Smooth muscle cell (in vitro differentiated cells): Measurements from ENCODE around the gene TNP2. TPM values are rescaled to one million over a fixed set of nuclear protein-coding genes. Genes with fewer than 3 reads are reported as not detected.

Experiments
- DNase-seq: peaks from one replicate; lab custom pipeline; 2025; ENCODE audit not compliant: unreplicated experiment; lab: John Stamatoyannopoulos, UW
- H2AFZ ChIP-seq: fragments of 200-600 bp; sonication (generic); 2 replicates; pipeline ENCODE4 v1.6.0; 2016; ENCODE audit warnings: antibody characterized with exemption, low read depth, mild to moderate bottlenecking
- H3F3A ChIP-seq: fragments of 200-600 bp; sonication (generic); 2 replicates; pipeline ENCODE4 v1.6.0; 2017; ENCODE audit warnings: antibody characterized with exemption, low read depth
- H3K27ac ChIP-seq: fragments of 200-600 bp; sonication (generic); 2 replicates; pipeline ENCODE4 v1.5.1; 2016; ENCODE audit warnings: low read depth, mild to moderate bottlenecking
- H3K27me3 ChIP-seq: fragments of 200-600 bp; sonication (generic); 2 replicates; pipeline ENCODE4 v1.6.1; 2016; ENCODE audit warnings: low read depth, mild to moderate bottlenecking
- H3K36me3 ChIP-seq: fragments of 200-600 bp; sonication (generic); 2 replicates; pipeline ENCODE4 v1.5.1; 2016; ENCODE audit warnings: low read depth
- H3K4me1 ChIP-seq: fragments of 200-600 bp; sonication (generic); 2 replicates; pipeline ENCODE4 v1.5.1; 2016; ENCODE audit warnings: low read depth
- H3K4me2 ChIP-seq: fragments of 200-600 bp; sonication (generic); 2 replicates; pipeline ENCODE4 v1.6.0; 2016; ENCODE audit warnings: mild to moderate bottlenecking
- H3K4me3 ChIP-seq: fragments of 200-600 bp; sonication (generic); 2 replicates; pipeline ENCODE4 v1.5.1; 2016; ENCODE audit warnings: mild to moderate bottlenecking
- H3K79me2 ChIP-seq: fragments of 200-600 bp; sonication (generic); 2 replicates; pipeline ENCODE4 v1.6.0; 2016; ENCODE audit warnings: low read depth, mild to moderate bottlenecking
- H3K9ac ChIP-seq: fragments of 200-600 bp; sonication (generic); 2 replicates; pipeline ENCODE4 v1.6.0; 2016; ENCODE audit warnings: low read depth
- H3K9me3 ChIP-seq: fragments of 200-600 bp; sonication (generic); replicated peaks from 2 replicates; pipeline ENCODE4 v1.5.1; 2016; ENCODE audit warnings: low read depth
- H4K20me1 ChIP-seq: fragments of 200-600 bp; sonication (generic); 2 replicates; pipeline ENCODE4 v1.6.0; 2016; ENCODE audit warnings: low read depth
- CTCF ChIP-seq: fragments of 200-600 bp; sonication (generic); IDR thresholded peaks from 2 replicates; pipeline ENCODE4 v1.5.1; 2017; ENCODE audit warnings: borderline replicate concordance, mild to moderate bottlenecking, antibody characterized with exemption; ENCODE audit not compliant: insufficient read depth, poor library complexity, severe bottlenecking
- WGBS: methylation state at CpG from one replicate; pipeline ENCODE4 v1.1.7; 2016; ENCODE audit warnings: low lambda C conversion rate; 5-methylcytosine and 5-hydroxymethylcytosine counted together
- polyA plus RNA-seq: library from polyadenylated mRNA; unstranded; fragments of >200 nt; fragmentation: Nextera tagmentation; extraction: Ambion mirVana; gene quantifications from 2 replicates; pipeline ENCODE4 v1.2.1, GENCODE V29; 2016
- total RNA-seq: library from RNA; depleted of rRNA; stranded (reverse); fragments of >200 nt; gene quantifications from 2 replicates; pipeline ENCODE4 v1.2.3, GENCODE V29; 2014

The TNP2 gene
- total and polyA plus RNA-seq, 2 experiments from 2014 or later, result not detected

GRCh38 chr16:11274964-11275363 is 5.8 kb upstream of the TNP2 start:
- no peaks in the 10 kb centered on the region for H3K27me3 ChIP-seq
- H3K4me3 ChIP-seq, result no peak overlapping the region
- WGBS, result 91% methylated on average over 7 of the region's 7 CpGs
- no peaks in the 10 kb centered on the region for H4K20me1 ChIP-seq
- no peak for TF ChIP-seq CTCF
- H3F3A ChIP-seq, result no peaks in the 10 kb centered on the region
- H3K4me1 ChIP-seq, result no peaks in the 10 kb centered on the region
- H2AFZ ChIP-seq, result no peak overlapping the region
- no peak for DNase-seq
- H3K9me3 ChIP-seq, result no peaks in the 10 kb centered on the region
- no peaks in the 10 kb centered on the region for H3K36me3 ChIP-seq
- H3K4me2 ChIP-seq, result no peak overlapping the region
- H3K27ac ChIP-seq, result no peak overlapping the region
- no peak overlapping the region for H3K9ac ChIP-seq
- H3K79me2 ChIP-seq, result no peaks in the 10 kb centered on the region

GRCh38 chr16:11273721-11274324 is 4.7 kb upstream of the TNP2 start:
- Histone ChIP-seq H3K36me3 (no peaks in the 10 kb centered on the region), H3K4me1 (no peaks in the 10 kb centered on the region), H2AFZ (no peak overlapping the region), H3K4me2 (no peak overlapping the region), H3K9ac (no peak overlapping the region), H4K20me1 (no peaks in the 10 kb centered on the region), H3K4me3 (no peak overlapping the region), H3K9me3 (no peaks in the 10 kb centered on the region), H3F3A (no peaks in the 10 kb centered on the region), H3K27me3 (no peaks in the 10 kb centered on the region), H3K79me2 (no peaks in the 10 kb centered on the region), H3K27ac (no peak overlapping the region)
- no peak for TF ChIP-seq CTCF
- 26% methylated on average over 3 of the region's 3 CpGs for WGBS
- DNase-seq, result no peak

- no peak within 1 kb of the TSS for H3K4me3 ChIP-seq
- no peak within 1 kb of the TSS for H2AFZ ChIP-seq
- H4K20me1 ChIP-seq, result no peaks in the 10 kb centered on the region
- H3K79me2 ChIP-seq, result no peaks in the 10 kb centered on the region
- H3K27ac ChIP-seq, result no peak within 1 kb of the TSS
- H3K4me1 ChIP-seq, result no peaks in the 10 kb centered on the region
- no peaks in the 10 kb centered on the region for H3K9me3 ChIP-seq
- no peak within 1 kb of the TSS for H3K9ac ChIP-seq
- H3F3A ChIP-seq, result no peaks in the 10 kb centered on the region
- H3K4me2 ChIP-seq, result no peak within 1 kb of the TSS
- no peaks in the 10 kb centered on the region for H3K36me3 ChIP-seq
- DNase-seq, result no peak
- TF ChIP-seq CTCF, result no peak
- H3K27me3 ChIP-seq, result no peaks in the 10 kb centered on the region
- WGBS, result 76% methylated on average over 30 of the region's 30 CpGs
These were observed 4.0 kb upstream of the TNP2 start, which contains the start of gene PRM3 for GRCh38 chr16:11272921-11273720. Gene PRM3, minus strand, starts transcription at chr16:11273629. Its CDS starts 34 bp downstream, at chr16:11273595.

GRCh38 chr16:11272484-11272883 is 3.4 kb upstream of the TNP2 start:
- H3K79me2 ChIP-seq, result no peaks in the 10 kb centered on the region
- no peaks in the 10 kb centered on the region for H3K4me1 ChIP-seq
- no peaks in the 10 kb centered on the region for H3K27me3 ChIP-seq
- H4K20me1 ChIP-seq, result no peaks in the 10 kb centered on the region
- no peak overlapping the region for H3K9ac ChIP-seq
- no peak for TF ChIP-seq CTCF
- H3K27ac ChIP-seq, result no peak overlapping the region
- H3F3A ChIP-seq, result no peaks in the 10 kb centered on the region
- H3K9me3 ChIP-seq, result no peaks in the 10 kb centered on the region
- H3K4me3 ChIP-seq, result no peak overlapping the region
- no peak for DNase-seq
- H2AFZ ChIP-seq, result no peak overlapping the region
- 87% methylated on average over 6 of the region's 6 CpGs for WGBS
- H3K4me2 ChIP-seq, result no peak overlapping the region
- H3K36me3 ChIP-seq, result no peaks in the 10 kb centered on the region
